H1 (cell line): Measurements from ENCODE around the gene GAB2. TPM values are rescaled to one million over a fixed set of nuclear protein-coding genes. Genes with fewer than 3 reads are reported as not detected.

Experiments used
- CTCF ChIA-PET: fragments of 300-600 bp; sonication (Branson Sonifier 250); formaldehyde crosslinking; loops from one replicate; lab custom pipeline; 2021; ENCODE audit not compliant: partially characterized antibody; lab: Charles Lee
- POLR2A ChIA-PET: fragments of 300-600 bp; sonication (Branson Sonifier 250); formaldehyde crosslinking; loops from one replicate; lab custom pipeline; 2021; ENCODE audit warnings: inconsistent platforms; ENCODE audit not compliant: partially characterized antibody; lab: Charles Lee
- DNase-seq, 2 experiments: peaks; one replicate each; pipeline versions ENCODE4 v3.0.0 to v3.0.0-alpha.2; 2010 to 2022; ENCODE audit warnings: low spot score in 2 of 2, low read depth in 1 of 2, mixed read lengths in 1 of 2
- FAIRE-seq: peaks from 2 replicates; lab custom pipeline; 2011; peaks lifted over from hg19 to GRCh38; lab: Jason Lieb, UNC
- H2AFZ ChIP-seq: 2 replicates; pipeline ENCODE4 v1.8.1; 2012; ENCODE audit warnings: low read length, inconsistent platforms
- H2AK5ac ChIP-seq: 2 replicates; pipeline ENCODE4 v1.6.1; 2013; ENCODE audit warnings: low read depth, low read length
- H2BK120ac ChIP-seq: replicated peaks from 2 replicates; pipeline ENCODE3; 2013; ENCODE audit warnings: low read depth, low read length, inconsistent platforms
- H2BK12ac ChIP-seq: 2 replicates; pipeline ENCODE4 v1.6.1; 2013; ENCODE audit warnings: low read depth, low read length
- H2BK15ac ChIP-seq: 2 replicates; pipeline ENCODE4 v1.6.1; 2013; ENCODE audit warnings: low read length
- H2BK20ac ChIP-seq: 2 replicates; pipeline ENCODE4 v1.6.1; 2013; ENCODE audit warnings: low read length
- H2BK5ac ChIP-seq: 2 replicates; pipeline ENCODE4 v1.6.1; 2013; ENCODE audit warnings: low read depth, low read length
- H3K14ac ChIP-seq: 2 replicates; pipeline ENCODE4 v1.6.1; 2013; ENCODE audit warnings: inconsistent platforms; ENCODE audit not compliant: insufficient read length
- H3K18ac ChIP-seq: 2 replicates; pipeline ENCODE4 v1.6.1; 2013; ENCODE audit warnings: low read length; ENCODE audit errors: extremely low read depth
- H3K23ac ChIP-seq: 2 replicates; pipeline ENCODE4 v1.6.1; 2013; ENCODE audit warnings: inconsistent platforms; ENCODE audit not compliant: insufficient read length
- H3K23me2 ChIP-seq: 2 replicates; pipeline ENCODE4 v1.6.1; 2013; ENCODE audit warnings: low read depth, low read length
- H3K27ac ChIP-seq: 2 replicates; pipeline ENCODE4 v1.6.1; 2011; ENCODE audit warnings: low read depth, low read length, inconsistent platforms
- H3K27me3 ChIP-seq, 4 experiments: replicated peaks in 1 of 4; 1 replicate in 1 of 4; 2 replicates in 3 of 4; pipeline versions ENCODE4 v1.6.1 to v1.8.1; 2011 to 2013; ENCODE audit warnings: low read length in 3 of 4, mild to moderate bottlenecking in 3 of 4, inconsistent platforms in 2 of 4, mixed read lengths in 2 of 4, moderate library complexity in 1 of 4; ENCODE audit not compliant: control insufficient read depth in 3 of 4, insufficient read depth in 3 of 4; ENCODE audit errors: extremely low read depth in 1 of 4
- H3K36me3 ChIP-seq, 4 experiments: 2 replicates each; pipeline versions ENCODE4 v1.6.1 to v1.8.1; 2011 to 2013; ENCODE audit warnings: mild to moderate bottlenecking in 4 of 4, low read length in 3 of 4, moderate library complexity in 2 of 4, control low read depth in 1 of 4, inconsistent platforms in 1 of 4; ENCODE audit not compliant: insufficient read depth in 4 of 4, control insufficient read depth in 2 of 4
- H3K4ac ChIP-seq: replicated peaks from 2 replicates; pipeline ENCODE3; 2013; ENCODE audit warnings: low read length, low read depth, mixed read lengths, inconsistent platforms; ENCODE audit not compliant: insufficient read length
- H3K4me1 ChIP-seq, 4 experiments: replicated peaks in 1 of 4; 1 replicate in 1 of 4; 2 replicates in 3 of 4; pipeline versions ENCODE4 v1.6.1 to v1.8.1; 2011 to 2013; ENCODE audit warnings: low read length in 3 of 4, inconsistent platforms in 2 of 4, mixed read lengths in 1 of 4; ENCODE audit not compliant: insufficient read depth in 4 of 4, control insufficient read depth in 3 of 4
- H3K4me2 ChIP-seq, 2 experiments: 2 replicates each; pipeline versions ENCODE4 v1.6.1 to v1.8.1; 2011 to 2013; ENCODE audit warnings: low read depth in 2 of 2, low read length in 2 of 2, control low read depth in 1 of 2, inconsistent platforms in 1 of 2, mild to moderate bottlenecking in 1 of 2; ENCODE audit not compliant: insufficient read depth in 1 of 2
- H3K4me3 ChIP-seq, 4 experiments: fragments of 200-600, 300-600 bp in 1 of 4; sonication (generic), shearing (Covaris generic), sonication (Bioruptor Twin) in 1 of 4; 2 replicates each; pipeline versions ENCODE4 v1.5.1 to v1.8.1; 2011 to 2016; ENCODE audit warnings: low read length in 4 of 4, low read depth in 3 of 4, control low read depth in 2 of 4, inconsistent platforms in 2 of 4, mild to moderate bottlenecking in 2 of 4, mixed read lengths in 1 of 4, moderate library complexity in 1 of 4; ENCODE audit not compliant: insufficient read depth in 2 of 4; ENCODE audit errors: extremely low read depth in 1 of 4
- H3K56ac ChIP-seq: replicated peaks from 2 replicates; pipeline ENCODE3; 2013; ENCODE audit warnings: low read depth, mild to moderate bottlenecking, mixed read lengths, low read length, inconsistent platforms; ENCODE audit not compliant: insufficient read length
- H3K79me1 ChIP-seq: 2 replicates; pipeline ENCODE4 v1.6.1; 2013; ENCODE audit warnings: low read depth, low read length, control low read depth
- H3K79me2 ChIP-seq, 2 experiments: 2 replicates each; pipeline versions ENCODE4 v1.6.1 to v1.8.1; 2012 to 2013; ENCODE audit warnings: low read length in 2 of 2, mild to moderate bottlenecking in 2 of 2, inconsistent platforms in 1 of 2; ENCODE audit not compliant: insufficient read depth in 2 of 2, control insufficient read depth in 1 of 2
- H3K9ac ChIP-seq, 4 experiments: replicated peaks in 1 of 4; 1 replicate in 1 of 4; 2 replicates in 3 of 4; pipeline versions ENCODE4 v1.6.1 to v1.8.1; 2011 to 2013; ENCODE audit warnings: low read depth in 3 of 4, low read length in 3 of 4, control low read depth in 2 of 4, mild to moderate bottlenecking in 2 of 4, moderate library complexity in 2 of 4, inconsistent platforms in 1 of 4; ENCODE audit errors: extremely low read depth in 1 of 4
- H3K9me3 ChIP-seq, 2 experiments: 2 replicates each; pipeline versions ENCODE4 v1.6.1 to v1.8.1; 2012 to 2013; ENCODE audit warnings: mild to moderate bottlenecking in 2 of 2, moderate library complexity in 2 of 2, control low read depth in 1 of 2, inconsistent platforms in 1 of 2, low read depth in 1 of 2, low read length in 1 of 2, mixed read lengths in 1 of 2; ENCODE audit not compliant: insufficient read depth in 2 of 2
- H4K20me1 ChIP-seq, 2 experiments: replicated peaks in 1 of 2; 2 replicates each; pipeline versions ENCODE3 to v1.8.1; 2011 to 2013; ENCODE audit warnings: inconsistent platforms in 2 of 2, low read length in 2 of 2, mild to moderate bottlenecking in 1 of 2; ENCODE audit not compliant: insufficient read depth in 2 of 2, control insufficient read depth in 1 of 2
- H4K5ac ChIP-seq: 2 replicates; pipeline ENCODE4 v1.6.1; 2013; ENCODE audit warnings: low read length, low read depth, mixed read lengths, inconsistent platforms; ENCODE audit not compliant: insufficient read length
- H4K8ac ChIP-seq: 2 replicates; pipeline ENCODE4 v1.8.0; 2013; ENCODE audit warnings: mild to moderate bottlenecking, moderate library complexity, low read length, inconsistent platforms; ENCODE audit not compliant: insufficient read depth; ENCODE audit errors: extremely low read depth
- H4K91ac ChIP-seq: replicated peaks from 2 replicates; pipeline ENCODE3; 2013; ENCODE audit warnings: low read length, mixed read lengths, inconsistent platforms; ENCODE audit not compliant: insufficient read length
- CHD1 ChIP-seq: IDR thresholded peaks from 2 replicates; pipeline ENCODE4 v1.6.1; 2012; ENCODE audit warnings: low read depth, low read length, improper control_type of control experiment
- CHD2 ChIP-seq: IDR thresholded peaks from 2 replicates; pipeline ENCODE4 v1.6.1; 2012; ENCODE audit warnings: low read length, improper control_type of control experiment
- EGR1 ChIP-seq: IDR thresholded peaks from 2 replicates; pipeline ENCODE4 v1.6.1; 2011; ENCODE audit warnings: low read depth, low read length, borderline replicate concordance
- EZH2 ChIP-seq: fragments of 200-600 bp; sonication (generic); IDR thresholded peaks from 2 replicates; pipeline ENCODE4 v1.7.1; 2012; ENCODE audit warnings: low read depth, mild to moderate bottlenecking, moderate library complexity, low read length, inconsistent platforms; ENCODE audit not compliant: severe bottlenecking
- JUN ChIP-seq: IDR thresholded peaks from 2 replicates; pipeline ENCODE4 v1.6.1; 2011; ENCODE audit warnings: low read depth, mild to moderate bottlenecking, improper control_type of control experiment, low read length
- JUND ChIP-seq: IDR thresholded peaks from 2 replicates; pipeline ENCODE4 v1.6.1; 2011; ENCODE audit warnings: mild to moderate bottlenecking, improper control_type of control experiment, low read length
- RXRA ChIP-seq: IDR thresholded peaks from 2 replicates; pipeline ENCODE4 v1.6.1; 2011; ENCODE audit warnings: low read depth, mild to moderate bottlenecking, low read length, moderate library complexity; ENCODE audit not compliant: insufficient read depth
- SIN3A ChIP-seq, 2 experiments: IDR thresholded peaks in 1 of 2; conservative IDR thresholded peaks in 1 of 2; 2 replicates each; pipeline ENCODE4 v1.6.1; 2011 to 2012; ENCODE audit warnings: low read length in 2 of 2, improper control_type of control experiment in 1 of 2, low read depth in 1 of 2, mild to moderate bottlenecking in 1 of 2
- SIRT6 ChIP-seq: IDR thresholded peaks from one replicate; pipeline ENCODE4 v1.7.1; 2012; ENCODE audit warnings: low read length, inconsistent platforms
- TBP ChIP-seq: IDR thresholded peaks from 2 replicates; pipeline ENCODE4 v1.6.1; 2011; ENCODE audit warnings: low read depth, low read length, improper control_type of control experiment
- ZNF274 ChIP-seq: IDR thresholded peaks from 2 replicates; pipeline ENCODE4 v1.7.0; 2012; ENCODE audit warnings: low read length, borderline replicate concordance; ENCODE audit errors: extremely low read depth
- WGBS, 2 experiments: shearing (Covaris generic) in 1 of 2; methylation state at CpG; one replicate each; pipeline versions ENCODE4 v1.1.6 to v1.1.7; 2013 to 2015; ENCODE audit warnings: low lambda C conversion rate in 2 of 2, mixed read lengths in 2 of 2, inconsistent platforms in 1 of 2, low coverage in 1 of 2, missing lambda C conversion rate in 1 of 2; ENCODE audit not compliant: insufficient replicate concordance in 2 of 2, insufficient coverage in 1 of 2, insufficient read length in 1 of 2; ENCODE audit errors: extremely low coverage in 1 of 2, missing lambda C conversion rate in 1 of 2; 5-methylcytosine and 5-hydroxymethylcytosine counted together
- polyA plus RNA-seq, 7 experiments: library from polyadenylated mRNA; depleted of rRNA in 3 of 7; stranded (reverse) in 5 of 7; unstranded in 2 of 7; fragments of >200 nt in 5 of 7; fragments of 200-250 nt in 2 of 7; gene quantifications; 1 replicate in 5 of 7; 2 replicates in 1 of 7; 4 replicates in 1 of 7; pipeline versions ENCODE4 v1.2.1 to v1.2.3, GENCODE V29; 2011 to 2013; ENCODE audit warnings: missing spikeins in 2 of 7, mixed read lengths in 2 of 7
- total RNA-seq: library from RNA; stranded (reverse); fragmentation: NEBNext Ultra II Directional; extraction: Animal tissue kit (Norgen Biotek cat#: 25700); gene quantifications from 2 replicates; pipeline ENCODE4 v1.2.1, GENCODE V29; 2021
- TF ChIP-seq, protein P1 (sequence below): IDR thresholded peaks from 2 replicates; pipeline ENCODE4 v1.6.1; 2012; ENCODE audit warnings: inconsistent platforms

The GAB2 gene
- total and polyA plus RNA-seq, 2 of the 8 experiments (the other 6 are each of a cell fraction or from before 2014, with no cell fraction given), result 6.3 to 14.0 TPM

DNA sequence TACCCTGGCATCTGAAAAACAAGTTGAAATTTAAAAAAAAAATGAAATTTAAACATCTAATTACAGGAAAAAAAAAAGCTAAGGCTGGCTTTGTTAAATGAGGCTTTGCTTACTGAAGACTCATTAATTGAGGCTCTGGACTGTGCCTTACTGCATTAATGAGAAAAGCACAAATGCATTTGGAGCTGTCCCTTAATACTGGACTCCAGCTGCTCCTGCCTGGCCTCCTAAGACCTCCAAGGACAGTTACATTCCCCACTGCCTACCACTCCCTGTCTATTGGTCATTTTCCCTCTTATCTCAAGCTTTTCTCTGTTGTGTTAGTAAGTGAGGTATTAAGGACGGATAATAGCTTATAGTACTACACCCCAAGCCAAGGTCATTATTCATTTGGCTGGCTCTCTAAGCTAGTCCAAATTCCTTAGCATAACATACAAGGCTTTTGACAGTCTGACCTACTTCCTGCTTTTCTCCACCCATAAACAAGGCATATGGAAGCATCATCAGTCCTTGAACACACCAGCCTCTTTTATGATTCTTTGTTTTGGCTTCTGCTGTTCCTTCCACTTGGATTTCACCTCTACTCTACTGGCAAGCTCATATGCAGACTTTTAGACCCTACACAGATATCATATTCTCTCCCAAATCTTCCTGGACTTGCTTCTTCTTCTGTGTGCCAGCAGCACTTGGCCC lies 166.4 kb downstream of the GAB2 start:
- H4K8ac ChIP-seq, result no peak overlapping the region
- no peak for TF ChIP-seq SIRT6
- TF ChIP-seq CHD1, result no peak
- TF ChIP-seq JUND, result no peak
- TF ChIP-seq EGR1, result no peak
- TF ChIP-seq, protein P1, sequence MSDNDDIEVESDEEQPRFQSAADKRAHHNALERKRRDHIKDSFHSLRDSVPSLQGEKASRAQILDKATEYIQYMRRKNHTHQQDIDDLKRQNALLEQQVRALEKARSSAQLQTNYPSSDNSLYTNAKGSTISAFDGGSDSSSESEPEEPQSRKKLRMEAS, result no peak
- no peak for TF ChIP-seq RXRA
- TF ChIP-seq CHD2, result no peak
- TF ChIP-seq JUN, result no peak
- no peak for TF ChIP-seq SIN3A (conservative IDR thresholded peaks at IDR 0.05 in 1 of 2, IDR thresholded peaks at IDR 0.05 in 1 of 2; ENCODE audit: low read depth in 1 of 2, low read length in 2 of 2)
- no peak for TF ChIP-seq TBP
- TF ChIP-seq ZNF274, result no peak
- TF ChIP-seq EZH2, result no peak
- TF ChIP-seq, all 59 proteins: peak for 0
- no peak for DNase-seq
- no peak overlapping the region for H2AK5ac ChIP-seq
- H4K20me1 ChIP-seq, result no peaks in the 10 kb centered on the region
- no peak overlapping the region for H2BK5ac ChIP-seq
- H3K4me1 ChIP-seq, result no peaks in the 10 kb centered on the region
- no peak overlapping the region for H2BK20ac ChIP-seq
- no peak overlapping the region for H3K4ac ChIP-seq
- H3K9me3 ChIP-seq, result no peaks in the 10 kb centered on the region
- ChIA-PET POLR2A (no interaction called here), CTCF (interaction anchor here (0.6 to 1.9 kb wide), 5 partner anchors 10 to 869 kb away, joined by 3 to 11 read pairs (median 5); no protein-coding TSS in a partner anchor)
- no peak overlapping the region for H3K23ac ChIP-seq
- H2BK12ac ChIP-seq, result no peak overlapping the region
- H4K91ac ChIP-seq, result no peak overlapping the region
- H3K36me3 ChIP-seq, result no peaks in the 10 kb centered on the region; a peak in 1 of 8 replicates
- H3K23me2 ChIP-seq, result no peaks in the 10 kb centered on the region
- H3K27ac ChIP-seq, result no peak overlapping the region
- no peaks in the 10 kb centered on the region for H3K79me2 ChIP-seq
- H2BK120ac ChIP-seq, result no peak overlapping the region
- no peak overlapping the region for H3K18ac ChIP-seq
- H3K27me3 ChIP-seq, result no peaks in the 10 kb centered on the region
- 92% methylated on average over 1 of the region's 1 CpG; no CpG with 5 or more reads in 1 of the 2 experiments for WGBS, 2 experiments
- no peak overlapping the region for H3K9ac ChIP-seq
- no peak for FAIRE-seq
- no peaks in the 10 kb centered on the region for H3K79me1 ChIP-seq
- no peak overlapping the region for H3K4me3 ChIP-seq
- no peak overlapping the region for H2AFZ ChIP-seq
- H2BK15ac ChIP-seq, result no peak overlapping the region
- H3K14ac ChIP-seq, result no peak overlapping the region
- no peak overlapping the region for H3K56ac ChIP-seq
- no peak overlapping the region for H4K5ac ChIP-seq
- H3K4me2 ChIP-seq, result no peak overlapping the region
